Measurements from ENCODE around the gene UBE2L3.
"Not testable (repeated sequence)": the region's sequence is repeated elsewhere in the genome, so short reads cannot be mapped to it uniquely, and the experiment has no call there.

UBE2L3 gene

DNA sequence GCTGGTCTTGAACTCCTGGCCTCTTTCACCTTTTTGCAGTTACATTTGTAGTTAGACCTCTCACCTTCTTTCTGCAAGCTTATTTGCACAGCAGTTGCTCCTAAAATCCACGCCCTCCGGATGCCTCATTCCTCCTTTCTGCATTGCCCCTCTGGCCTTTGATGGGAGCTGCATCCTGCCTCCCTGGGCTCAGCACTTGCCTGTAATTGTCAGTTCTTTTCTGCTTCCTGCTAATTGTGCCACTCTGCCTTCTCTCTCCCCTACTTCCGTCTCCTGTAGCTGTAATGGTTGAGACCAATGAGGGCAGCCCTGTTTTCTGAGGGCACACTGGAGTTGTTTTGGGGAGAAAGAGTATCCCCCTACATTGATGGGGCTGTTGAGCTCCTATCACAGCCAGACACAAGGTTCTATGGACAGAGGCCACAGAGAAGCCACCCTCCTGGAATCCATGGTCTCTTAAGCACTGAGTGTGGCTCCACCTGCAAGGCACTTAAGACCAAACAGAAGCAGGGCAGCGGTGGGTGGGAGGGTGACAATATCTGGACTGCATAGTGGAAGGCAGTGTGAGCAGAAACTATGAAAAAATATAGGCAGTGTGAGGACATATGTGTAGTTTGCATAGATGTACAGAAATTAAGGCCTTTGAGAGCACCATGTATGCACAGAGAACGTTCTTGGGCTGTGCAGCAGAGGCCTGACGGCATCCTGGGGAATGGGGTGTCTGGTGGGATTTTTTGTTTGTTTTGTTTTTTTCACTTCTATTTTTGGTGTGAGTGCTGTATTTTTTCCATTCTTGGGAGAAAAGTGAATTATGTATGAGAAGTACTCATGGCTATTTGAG is 31.8 kb downstream of the UBE2L3 start:
- DNase-seq (ENCODE audit: low read depth in 2 of 2), result no peak

DNA sequence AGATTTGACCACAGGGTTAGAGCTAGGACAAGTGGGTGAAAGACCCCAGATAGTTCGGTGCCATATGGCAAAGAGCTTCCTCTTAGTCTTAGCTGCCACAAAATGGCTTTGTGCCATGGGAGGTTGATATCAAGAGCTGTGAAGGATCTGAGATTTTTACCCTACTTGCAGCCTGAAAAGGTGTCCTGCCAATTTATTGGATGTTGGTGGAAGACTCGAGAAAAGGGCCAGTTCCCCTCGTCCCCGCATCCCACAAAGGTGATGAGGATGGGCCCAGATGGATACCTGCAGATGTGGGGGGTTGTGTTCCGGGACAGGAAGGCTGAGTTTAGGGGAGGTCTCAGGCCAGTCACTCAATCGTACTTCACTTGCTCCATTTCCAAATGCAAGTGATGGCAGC is 35.1 kb downstream of the UBE2L3 start:
- DNase-seq (ENCODE audit: low read depth in 2 of 2), result no peak

DNA sequence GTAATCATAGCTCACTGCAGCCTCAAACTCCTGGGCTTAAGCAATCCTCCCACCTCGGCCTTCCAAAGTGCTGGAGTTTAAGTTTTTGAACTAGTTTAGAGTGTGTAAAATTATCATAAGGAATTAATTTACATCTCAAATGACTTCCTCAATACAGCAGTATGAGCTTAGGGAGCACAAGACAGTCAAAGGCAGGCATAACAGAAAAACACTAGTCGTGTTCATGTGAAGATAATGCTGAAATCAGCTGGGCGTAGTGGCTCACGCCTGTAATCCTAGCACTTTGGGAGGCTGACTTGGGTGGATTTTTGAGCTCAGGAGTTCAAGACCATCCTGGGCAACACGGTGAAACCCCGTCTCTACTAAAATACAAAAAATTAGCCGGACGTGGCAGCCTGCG is 36.5 kb downstream of the UBE2L3 start:
- no peak for DNase-seq (ENCODE audit: low read depth in 2 of 2)

DNA sequence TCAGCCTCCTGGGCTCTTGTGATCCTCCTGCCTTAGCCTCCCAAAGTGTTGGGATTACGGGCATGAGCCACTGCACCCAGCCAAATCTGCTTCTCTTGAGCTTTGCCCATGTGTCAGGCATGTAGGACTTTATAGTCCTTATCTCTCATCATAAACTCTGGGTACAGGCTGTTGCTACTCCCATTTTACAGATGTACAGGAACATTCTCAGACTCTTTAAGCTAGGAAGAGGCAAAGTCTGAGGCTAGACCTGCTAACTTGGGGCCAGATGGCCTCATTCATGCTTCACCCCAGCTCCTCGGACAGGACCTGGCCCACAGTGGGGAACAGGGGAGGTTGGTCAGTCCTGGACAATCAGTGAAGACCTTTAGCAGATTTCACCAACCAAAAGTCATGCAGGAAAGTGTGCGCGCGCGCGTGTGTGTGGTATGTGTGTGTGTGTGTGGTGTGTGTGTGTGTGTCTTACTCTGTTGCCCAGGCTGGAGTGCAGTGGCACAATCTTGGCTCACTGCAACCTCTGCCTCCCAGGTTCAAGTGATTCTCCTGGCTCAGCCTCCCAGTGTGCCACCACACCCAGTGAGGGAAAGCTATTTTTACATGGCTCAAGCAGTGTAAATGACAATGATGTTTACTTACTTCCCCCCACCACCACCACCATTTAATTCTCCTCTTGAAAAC is 38.5 kb downstream of the UBE2L3 start:
- no peak for DNase-seq (ENCODE audit: low read depth in 2 of 2)

DNA sequence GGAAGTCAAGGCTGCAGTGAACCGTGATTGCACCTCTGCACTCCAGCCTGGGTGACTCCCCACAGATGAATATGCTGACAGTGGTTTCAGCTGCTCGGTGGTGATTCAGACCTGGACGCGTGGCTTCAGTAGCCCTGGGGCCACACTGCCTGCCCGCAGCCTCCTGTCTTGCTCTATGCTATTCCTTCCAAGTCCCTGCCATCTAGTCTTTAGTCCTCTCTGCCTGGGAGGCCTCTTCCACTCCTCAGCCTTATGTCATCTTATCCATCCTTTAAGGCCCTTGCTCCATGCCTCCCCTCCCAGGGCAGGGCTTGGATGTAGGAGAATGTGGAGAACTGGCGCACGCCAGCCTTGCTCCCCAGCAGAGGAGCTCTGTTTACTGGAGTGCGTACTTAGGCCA is 39.3 kb downstream of the UBE2L3 start:
- DNase-seq (ENCODE audit: low read depth in 2 of 2), result no peak

DNA sequence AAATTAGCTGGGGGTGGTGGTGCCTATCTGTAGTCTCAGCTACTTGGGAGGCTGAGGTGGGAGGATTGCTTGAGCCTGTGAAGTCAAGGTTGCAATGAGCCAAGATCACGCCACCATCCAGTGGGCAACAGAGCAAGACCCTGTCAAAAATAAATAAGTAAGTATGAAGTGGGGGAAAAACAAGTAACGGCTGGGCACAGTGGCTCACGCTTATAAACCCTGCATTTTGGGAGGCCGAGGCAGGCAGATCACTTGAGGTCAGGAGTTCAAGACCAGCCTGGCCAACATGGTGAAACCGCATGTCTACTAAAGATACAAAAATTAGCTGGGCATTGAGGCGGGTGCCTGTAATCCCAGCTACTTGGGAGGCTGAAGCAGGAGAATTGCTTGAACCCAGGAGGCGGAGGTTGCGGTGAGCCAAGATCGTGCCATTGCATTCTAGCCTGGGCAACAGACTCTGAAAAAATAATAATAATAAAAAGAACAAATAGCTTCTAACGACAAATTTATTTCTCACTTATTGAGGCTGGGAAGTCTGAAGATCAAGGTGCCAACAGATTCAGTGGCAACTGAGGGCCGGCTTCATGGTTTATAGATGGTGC is 42.1 kb downstream of the UBE2L3 start:
- not testable (repeated sequence) for DNase-seq (ENCODE audit: low read depth in 2 of 2)

DNA sequence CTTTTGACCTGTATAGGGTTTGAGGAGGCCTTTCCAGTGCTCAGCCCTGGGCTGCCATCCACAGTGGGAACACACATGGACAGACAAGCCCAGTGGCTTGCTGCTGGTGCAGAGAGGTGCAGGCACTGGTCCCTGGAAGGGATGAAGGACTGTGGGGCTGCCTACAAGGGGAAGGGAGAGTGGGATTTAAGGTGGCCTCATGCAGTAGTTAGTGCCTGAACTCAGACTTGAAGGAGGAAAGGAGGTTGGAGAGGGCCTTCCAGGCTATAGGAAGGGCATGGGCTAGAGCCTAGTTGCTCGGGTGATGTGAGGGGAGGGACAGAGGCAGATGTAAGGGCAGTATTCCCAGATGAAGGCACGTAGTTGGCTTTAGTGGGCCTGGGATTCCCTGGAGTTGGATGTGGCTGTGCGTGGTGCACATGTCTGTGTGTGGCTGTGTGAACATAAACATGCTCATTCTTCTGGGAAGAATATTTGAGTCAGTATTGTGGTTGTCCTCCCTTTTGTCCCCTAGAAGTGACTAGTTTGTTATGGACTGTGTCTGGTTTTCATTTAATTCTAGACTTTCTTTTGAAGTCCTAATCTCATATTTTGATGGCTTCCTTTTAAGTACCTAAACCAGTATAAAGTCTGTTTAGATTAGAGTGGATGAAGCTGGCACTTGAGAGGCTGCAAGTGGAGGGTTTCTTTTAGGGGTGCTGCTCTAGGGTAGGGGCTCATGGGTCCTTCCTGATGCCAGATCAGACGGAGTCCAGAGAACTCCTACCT is 43.9 kb downstream of the UBE2L3 start:
- DNase-seq (ENCODE audit: low read depth in 2 of 2), result no peak

DNA sequence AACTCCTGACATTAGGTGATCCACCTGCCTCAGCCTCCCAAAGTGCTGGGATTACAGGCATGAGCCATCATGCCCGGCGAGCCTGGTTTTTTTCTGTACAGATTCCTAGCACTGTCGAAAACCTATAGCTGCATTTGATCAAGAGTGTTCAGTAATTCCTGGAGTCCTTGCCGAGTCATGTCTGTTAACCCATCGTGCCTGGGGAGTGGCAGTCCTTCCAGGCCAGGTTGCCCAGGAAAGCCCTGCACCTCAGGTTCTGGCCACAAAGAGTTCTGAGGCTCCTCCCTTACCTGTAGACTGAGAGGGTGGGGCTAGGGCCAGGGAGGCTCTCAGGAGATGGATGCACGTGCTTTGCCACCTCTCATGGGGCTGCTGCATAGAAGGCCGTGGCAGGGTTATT is 45.3 kb downstream of the UBE2L3 start:
- no peak for DNase-seq (ENCODE audit: low read depth in 2 of 2)

DNA sequence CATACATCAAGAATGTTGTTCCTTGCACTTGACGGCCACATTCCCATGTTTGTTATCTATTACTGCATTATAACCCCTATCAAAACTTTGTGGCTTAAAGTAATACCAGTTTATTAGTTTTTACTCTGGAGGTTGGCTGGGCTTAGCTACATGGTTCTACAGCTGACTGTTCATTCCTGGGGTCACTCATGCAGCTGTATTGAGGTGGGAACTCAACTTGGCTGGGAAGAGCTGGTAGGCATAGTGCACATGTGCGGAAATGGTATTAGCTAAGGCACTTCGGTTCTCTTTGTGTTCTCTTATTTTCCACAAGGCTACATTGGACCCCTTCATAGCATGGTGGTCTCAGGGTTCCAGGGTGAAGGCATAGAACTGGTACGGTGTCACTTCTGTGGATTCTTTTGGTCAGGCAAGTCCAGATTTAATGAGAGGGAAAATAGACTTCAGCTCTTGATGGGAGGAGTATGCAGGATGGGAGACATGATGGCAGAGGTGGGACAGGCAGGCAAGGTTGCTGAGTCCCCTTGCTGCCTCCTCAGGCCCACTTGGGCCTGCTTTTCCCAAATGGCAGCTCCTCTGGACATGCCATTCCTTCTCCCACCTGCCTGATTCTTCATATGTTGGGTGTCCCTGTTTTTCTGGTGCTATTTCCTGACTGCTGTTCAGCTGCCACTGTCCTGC is 46.2 kb downstream of the UBE2L3 start:
- DNase-seq (ENCODE audit: low read depth in 2 of 2), result no peak

DNA sequence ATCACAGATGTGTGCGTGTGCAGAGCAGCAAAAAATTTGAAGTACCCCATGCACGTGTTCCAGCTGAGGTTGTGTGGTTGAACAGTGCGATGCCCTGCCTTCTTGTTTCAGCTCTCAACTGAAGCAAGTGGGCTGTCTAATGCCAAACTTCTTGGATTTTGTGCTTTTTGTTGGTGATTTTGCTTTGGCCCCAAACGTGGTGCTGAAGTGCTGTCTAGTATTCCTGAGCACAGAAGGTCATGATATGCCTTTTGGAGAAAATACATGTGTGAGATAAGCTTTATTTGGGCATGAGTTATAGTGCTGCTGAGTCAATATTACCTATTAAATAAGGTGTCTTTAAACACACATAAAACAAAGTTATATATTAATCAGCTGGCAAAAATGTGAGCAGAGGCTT is 48.2 kb downstream of the UBE2L3 start:
- no peak for DNase-seq (ENCODE audit: low read depth in 2 of 2)

DNA sequence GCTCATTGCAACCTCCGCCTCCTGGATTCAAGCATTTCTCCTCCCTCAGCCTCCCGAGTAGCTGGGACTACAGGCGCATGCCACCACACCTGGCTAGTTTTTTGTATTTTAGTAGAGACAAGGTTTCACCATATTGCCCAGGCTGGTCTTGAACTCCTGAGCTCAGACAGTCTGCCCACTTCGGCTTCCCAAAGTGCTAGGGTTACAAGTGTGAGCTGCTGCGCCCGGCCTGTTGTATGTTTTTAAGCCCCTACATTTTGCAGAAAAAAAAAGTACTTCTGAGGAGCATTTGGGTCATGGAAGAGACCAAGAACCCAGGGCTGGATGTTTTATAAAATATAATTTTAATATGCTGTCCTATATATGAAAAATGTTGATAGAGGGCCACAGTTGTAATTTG is 49.8 kb downstream of the UBE2L3 start:
- DNase-seq (ENCODE audit: low read depth in 2 of 2), result not testable (repeated sequence)

DNA sequence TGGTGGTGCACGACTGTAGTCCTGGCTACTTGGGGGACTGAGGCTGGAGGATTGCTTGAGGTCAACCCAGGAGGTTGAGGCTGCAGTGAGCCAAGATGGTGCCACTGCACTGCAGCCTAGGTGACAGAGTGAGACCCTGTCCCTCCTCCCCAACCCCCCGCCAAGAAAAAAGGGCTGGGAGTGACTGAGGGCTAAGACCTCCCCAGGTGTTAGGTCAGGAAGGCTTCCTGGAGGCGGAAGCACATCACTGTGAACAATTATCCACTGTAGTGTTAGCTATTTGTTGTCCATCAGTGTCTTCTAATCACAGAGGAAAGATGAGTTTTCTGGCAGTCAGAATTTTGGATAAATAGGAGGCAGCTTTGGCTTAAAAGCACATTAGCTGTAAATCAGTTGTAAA is 53.5 kb downstream of the UBE2L3 start:
- DNase-seq (ENCODE audit: low read depth in 2 of 2), result no peak

DNA sequence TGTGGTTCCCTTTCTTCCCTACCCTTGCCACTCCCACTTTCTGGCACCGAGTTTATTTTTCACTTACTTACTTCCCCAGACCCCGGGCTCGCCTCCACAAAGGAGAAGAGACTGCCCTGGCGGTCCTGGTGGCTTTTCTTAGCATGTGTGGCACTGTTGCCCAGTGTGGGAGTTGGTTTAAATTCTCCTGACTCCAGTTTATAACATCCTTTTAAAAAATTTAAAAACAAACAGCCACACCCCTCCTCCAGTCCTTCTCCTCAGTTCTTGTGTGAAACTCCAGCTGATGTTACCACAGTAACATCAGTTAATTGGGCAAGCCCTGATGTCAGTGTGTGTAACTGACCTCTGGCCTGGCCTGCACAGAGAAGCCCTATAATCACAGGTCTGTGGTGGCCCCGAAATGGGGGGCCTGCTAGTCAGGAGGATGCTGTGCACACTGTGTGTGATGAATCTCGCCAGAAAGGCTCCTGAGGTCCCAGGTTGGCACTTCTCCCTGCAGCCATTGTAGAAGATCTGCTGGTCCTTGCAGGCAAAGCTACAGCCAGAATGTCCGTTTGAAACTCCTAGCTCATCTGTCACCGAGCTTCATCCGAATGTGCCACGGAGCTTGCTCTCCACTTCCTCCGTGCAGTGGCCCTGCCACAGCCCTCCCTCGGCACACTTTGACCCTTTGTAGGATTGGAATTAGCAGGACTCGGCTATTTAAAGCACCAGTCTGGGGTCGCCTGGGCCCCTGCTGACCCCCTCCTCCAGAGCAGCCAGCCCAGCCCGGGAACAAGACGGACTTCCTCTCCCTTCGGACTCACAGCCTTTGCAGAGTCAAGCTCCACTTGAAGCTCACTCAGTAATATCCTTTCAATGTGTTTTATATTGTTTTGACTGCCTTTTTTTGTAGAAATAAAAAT is 54.8 kb downstream of the UBE2L3 start:
- no peak for DNase-seq (ENCODE audit: low read depth in 2 of 2)

DNA sequence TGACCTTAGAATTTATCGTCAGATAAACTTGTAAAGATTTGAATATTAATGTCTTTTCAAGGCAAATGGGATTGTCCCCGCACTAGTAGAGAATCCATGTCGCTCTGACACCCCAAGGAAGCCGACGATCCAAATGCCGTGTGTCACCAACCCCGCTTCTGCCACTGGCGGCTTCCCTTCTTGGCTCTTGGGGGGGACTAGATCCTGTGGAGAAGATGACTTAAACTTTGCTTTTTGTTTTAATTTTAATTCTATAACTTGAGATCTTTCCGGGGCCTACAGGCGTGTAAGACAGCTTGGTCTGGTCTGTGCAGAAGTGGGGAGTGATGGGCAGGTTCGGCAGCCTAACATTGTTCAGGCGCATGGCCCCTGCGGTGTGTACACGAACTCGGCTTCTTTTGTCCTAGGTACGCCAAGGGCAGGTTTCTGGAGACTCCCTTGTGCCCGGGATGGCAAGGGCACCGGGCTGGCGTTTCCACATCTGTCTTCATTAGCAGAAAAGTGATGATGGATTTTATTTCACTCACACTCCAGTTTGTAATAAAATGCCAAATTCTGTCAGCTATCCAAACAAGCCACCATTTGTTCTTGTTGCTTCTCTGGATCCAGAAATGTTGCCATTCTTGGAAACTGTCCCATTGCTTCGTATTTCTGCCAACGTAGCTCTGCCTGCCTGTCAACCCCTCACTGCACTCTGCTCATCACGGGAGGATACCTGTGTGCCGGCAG is 55.6 kb downstream of the UBE2L3 start:
- no peak for DNase-seq (ENCODE audit: low read depth in 2 of 2)

DNA sequence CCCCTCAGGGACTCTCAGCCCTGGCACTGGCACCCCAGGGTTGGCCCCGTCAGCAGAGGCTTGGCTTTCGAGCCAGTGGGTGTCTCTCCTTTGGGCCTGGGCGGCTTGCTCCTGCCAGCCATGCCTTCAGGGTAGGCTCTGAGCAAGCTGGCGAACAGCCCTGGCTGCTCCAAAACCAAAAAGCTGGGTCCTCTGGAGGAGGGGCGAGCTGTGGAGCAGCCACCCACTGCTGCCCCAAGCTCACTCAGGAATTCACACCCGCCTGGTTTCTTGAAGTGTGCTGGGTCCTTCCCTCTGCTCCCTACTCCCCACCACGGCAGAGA is 56.1 kb downstream of the UBE2L3 start:
- no peak for DNase-seq (ENCODE audit: low read depth in 2 of 2)

DNA sequence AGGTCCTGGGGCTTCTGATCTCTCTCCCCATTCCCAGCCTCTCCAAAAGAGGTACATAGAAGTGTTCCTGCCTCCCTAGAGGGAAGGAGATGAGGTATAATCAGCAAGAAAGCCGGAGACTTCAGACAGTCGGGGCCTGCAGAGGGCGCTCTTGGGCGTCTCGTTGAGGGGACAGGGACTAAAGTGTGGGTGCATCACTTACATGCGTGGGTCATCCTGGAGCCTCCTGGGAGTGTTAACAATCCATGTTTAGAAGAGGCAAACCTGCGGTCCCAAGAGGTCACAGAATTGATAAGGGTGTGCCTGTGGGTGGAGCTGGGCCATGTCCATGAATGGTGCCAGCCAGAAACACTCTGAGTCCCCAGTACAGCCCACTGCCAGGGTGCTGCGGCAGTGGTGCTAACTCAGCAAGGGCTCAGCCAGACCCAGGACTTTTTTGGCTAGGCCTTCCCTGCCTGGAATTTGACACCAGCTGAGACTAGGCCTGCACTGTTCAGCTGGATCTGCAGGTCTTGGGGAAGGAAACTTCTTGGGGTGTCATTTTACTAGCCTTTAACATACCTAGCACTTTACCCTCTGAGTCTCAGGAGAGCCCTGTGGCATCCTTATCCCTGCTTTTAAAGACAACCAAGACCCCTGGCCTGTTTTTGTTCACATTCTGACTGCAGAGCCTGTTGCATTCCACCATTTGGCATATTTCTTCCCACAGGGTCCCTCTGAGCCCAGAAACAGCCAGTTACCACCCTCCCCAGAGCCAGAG is 56.8 kb downstream of the UBE2L3 start:
- DNase-seq (ENCODE audit: low read depth in 2 of 2), result no peak

DNA sequence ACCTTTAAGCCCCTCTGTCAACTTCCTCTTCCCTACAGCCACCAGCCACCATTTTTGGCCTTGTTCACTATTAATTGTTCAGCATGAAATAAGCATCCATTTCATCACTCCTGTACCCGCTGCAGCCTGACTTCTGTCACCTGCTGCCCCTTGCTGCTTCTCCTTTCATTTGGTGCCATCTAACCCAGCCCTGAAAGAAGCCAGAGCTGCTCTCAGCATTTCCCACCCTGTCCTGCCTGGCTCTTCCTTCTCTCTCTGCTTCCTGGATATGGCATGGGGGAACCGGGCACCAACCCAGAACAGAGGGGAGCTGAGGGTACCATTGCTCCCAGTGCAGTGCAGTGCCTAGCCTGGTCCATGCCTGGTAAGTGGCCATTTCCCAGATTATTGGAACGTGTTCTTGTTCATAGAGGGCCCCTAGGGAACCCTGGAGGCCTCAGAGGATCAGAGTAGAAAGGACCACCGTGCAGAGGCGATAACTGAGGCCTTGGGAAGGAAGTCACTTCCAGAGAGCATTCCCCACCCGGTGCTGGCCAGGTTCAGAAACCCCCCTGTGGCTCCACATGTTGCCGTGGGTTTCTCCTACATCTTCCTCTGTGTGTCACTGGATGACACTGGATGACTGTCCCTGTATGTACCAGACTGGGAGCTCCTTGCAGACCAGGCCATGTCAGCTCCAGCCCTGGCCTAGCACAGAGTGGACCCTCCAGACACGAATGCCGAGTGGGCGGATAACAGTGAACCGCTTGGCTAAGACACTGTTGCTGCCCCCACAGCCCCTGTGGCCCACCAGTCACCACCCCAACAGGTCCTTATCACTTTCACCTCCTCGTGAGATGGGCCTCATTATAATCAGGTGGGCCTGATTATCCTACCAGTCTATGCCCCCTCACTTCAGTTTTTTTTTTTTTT is 57.6 kb downstream of the UBE2L3 start:
- DNase-seq (ENCODE audit: low read depth in 2 of 2), result no peak

DNA sequence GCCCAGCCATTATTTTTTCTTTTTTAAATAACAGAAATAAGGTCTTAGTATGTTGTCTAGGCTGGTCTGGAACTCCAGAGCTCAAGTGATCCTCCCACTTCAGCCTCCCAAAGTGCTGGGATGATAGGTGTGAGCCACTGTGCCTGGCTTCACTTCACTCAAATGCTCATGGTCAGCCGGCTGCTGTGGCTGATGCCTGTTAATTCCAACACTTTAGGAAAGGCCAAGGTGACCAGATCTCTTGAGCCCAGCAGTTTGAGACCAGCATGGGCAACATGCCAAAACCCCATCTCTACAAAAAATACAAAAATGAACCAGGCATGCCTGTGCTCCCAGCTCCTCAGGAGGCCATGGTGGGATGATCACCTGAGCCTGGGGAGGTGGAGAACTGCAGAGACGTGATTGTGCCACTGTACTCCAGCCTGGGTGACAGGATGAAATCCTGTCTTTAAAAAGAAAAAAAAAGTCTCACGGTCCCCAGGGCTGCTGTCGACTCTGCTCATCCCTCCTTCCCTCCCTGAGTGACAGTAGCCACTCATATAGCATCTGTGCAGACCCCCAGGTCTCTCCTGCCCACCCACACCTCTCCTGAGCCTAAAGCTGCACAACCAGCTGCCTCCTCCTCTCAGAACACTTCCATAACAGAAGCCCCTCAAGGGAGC is 58.7 kb downstream of the UBE2L3 start:
- no peak for DNase-seq (ENCODE audit: low read depth in 2 of 2)

Data from stimulated activated CD8-positive, alpha-beta memory T cell treated with anti-CD3 and anti-CD28 coated beads, Interleukin-7, amount 100 ng/mL, for 4 hours (primary cell).